ENCODE results near the gene XPC.

Gene XPC

GRCh38 chr3:14133876-14134275, 44.5 kb downstream of the XPC start:
- no peak overlapping the region for H3K9ac ChIP-seq (ENCODE audit: low read length)
- peaks cover 61% of the 10 kb centered on the region for H3K36me3 ChIP-seq (ENCODE audit: insufficient read depth, low read length)
- no peak overlapping the region for H2AFZ ChIP-seq (ENCODE audit: low read length)
- no peaks in the 10 kb centered on the region for H3K9me2 ChIP-seq (ENCODE audit: low read depth, low read length)
- no peaks in the 10 kb centered on the region for H3K9me3 ChIP-seq (ENCODE audit: low read length)
- H3K27ac ChIP-seq (ENCODE audit: low read depth, low read length, poor library complexity, severe bottlenecking), result no peak overlapping the region
- TF ChIP-seq CTCF (IDR thresholded peaks at IDR 0.05; ENCODE audit: low read length) (no peak), EZH2 (IDR thresholded peaks at IDR 0.05; ENCODE audit: borderline replicate concordance, low read length) (no peak)
- no peaks in the 10 kb centered on the region for H3K27me3 ChIP-seq (ENCODE audit: insufficient read depth, low read length)
- no peaks in the 10 kb centered on the region for H3K79me2 ChIP-seq (ENCODE audit: insufficient read depth, low read length)
- H3K4me1 ChIP-seq (ENCODE audit: insufficient read depth, low read length, severe bottlenecking), result no peaks in the 10 kb centered on the region
- no peaks in the 10 kb centered on the region for H3F3A ChIP-seq (ENCODE audit: insufficient read depth, low read length)
- no peaks in the 10 kb centered on the region for H4K20me1 ChIP-seq (ENCODE audit: insufficient read depth, low read length)
- no peak overlapping the region for H3K4me2 ChIP-seq (ENCODE audit: low read length)
- H3K4me3 ChIP-seq (ENCODE audit: low read depth, low read length, poor library complexity, severe bottlenecking), result no peak overlapping the region

- H2AFZ ChIP-seq (ENCODE audit: low read length), result no peak overlapping the region
- no peaks in the 10 kb centered on the region for H3F3A ChIP-seq (ENCODE audit: insufficient read depth, low read length)
- H3K9me3 ChIP-seq (ENCODE audit: low read length), result no peaks in the 10 kb centered on the region
- TF ChIP-seq CTCF (IDR thresholded peaks at IDR 0.05; ENCODE audit: low read length), result no peak
- TF ChIP-seq EZH2 (IDR thresholded peaks at IDR 0.05; ENCODE audit: borderline replicate concordance, low read length), result no peak
- no peak overlapping the region for H3K4me3 ChIP-seq (ENCODE audit: low read depth, low read length, poor library complexity, severe bottlenecking)
- H3K79me2 ChIP-seq (ENCODE audit: insufficient read depth, low read length), result no peaks in the 10 kb centered on the region
- H3K4me2 ChIP-seq (ENCODE audit: low read length), result no peak overlapping the region
- H3K4me1 ChIP-seq (ENCODE audit: insufficient read depth, low read length, severe bottlenecking), result no peaks in the 10 kb centered on the region
- no peaks in the 10 kb centered on the region for H4K20me1 ChIP-seq (ENCODE audit: insufficient read depth, low read length)
- no peak overlapping the region for H3K9ac ChIP-seq (ENCODE audit: low read length)
- H3K27me3 ChIP-seq (ENCODE audit: insufficient read depth, low read length), result no peaks in the 10 kb centered on the region
- no peaks in the 10 kb centered on the region for H3K9me2 ChIP-seq (ENCODE audit: low read depth, low read length)
- H3K27ac ChIP-seq (ENCODE audit: low read depth, low read length, poor library complexity, severe bottlenecking), result no peak overlapping the region
- peaks cover 66% of the 10 kb centered on the region for H3K36me3 ChIP-seq (ENCODE audit: insufficient read depth, low read length)
Observed at GRCh38 chr3:14133188-14133800, 45.1 kb downstream of the XPC start.

GRCh38 chr3:14132689-14133088, 45.7 kb downstream of the XPC start:
- Histone ChIP-seq H3K36me3 (ENCODE audit: insufficient read depth, low read length) (peaks cover 68% of the 10 kb centered on the region), H4K20me1 (ENCODE audit: insufficient read depth, low read length) (no peaks in the 10 kb centered on the region), H3K9me3 (ENCODE audit: low read length) (no peaks in the 10 kb centered on the region)

More at GRCh38 chr3:14132689-14133088, 45.7 kb downstream of the XPC start:
- Histone ChIP-seq H3K27ac (ENCODE audit: low read depth, low read length, poor library complexity, severe bottlenecking) (no peak overlapping the region), H3K9ac (ENCODE audit: low read length) (no peak overlapping the region), H3K4me3 (ENCODE audit: low read depth, low read length, poor library complexity, severe bottlenecking) (no peak overlapping the region), H3K4me1 (ENCODE audit: insufficient read depth, low read length, severe bottlenecking) (no peaks in the 10 kb centered on the region), H3K79me2 (ENCODE audit: insufficient read depth, low read length) (no peaks in the 10 kb centered on the region), H3K4me2 (ENCODE audit: low read length) (no peak overlapping the region), H3K27me3 (ENCODE audit: insufficient read depth, low read length) (no peaks in the 10 kb centered on the region), H3F3A (ENCODE audit: insufficient read depth, low read length) (no peaks in the 10 kb centered on the region), H3K9me2 (ENCODE audit: low read depth, low read length) (no peaks in the 10 kb centered on the region), H2AFZ (ENCODE audit: low read length) (no peak overlapping the region)
- TF ChIP-seq CTCF (IDR thresholded peaks at IDR 0.05; ENCODE audit: low read length) (no peak), EZH2 (IDR thresholded peaks at IDR 0.05; ENCODE audit: borderline replicate concordance, low read length) (no peak)
